GM18511 (cell line): ENCODE results near the gene BMP7.
"Not testable (repeated sequence)": the region's sequence is repeated elsewhere in the genome, so short reads cannot be mapped to it uniquely, and the experiment has no call there.

ENCODE experiments used
- ATAC-seq: cut with Tn5 transposase; IDR thresholded peaks from one replicate; pipeline ENCODE4 v1.9.1; 2021; ENCODE audit warnings: mild to moderate bottlenecking, moderate library complexity; ENCODE audit not compliant: unreplicated experiment

The BMP7 gene

GRCh38 chr20:57288651-57289277 is 22.3 kb upstream of the BMP7 start:
- ATAC-seq: no peak

- no peak for ATAC-seq
These were observed 21.5 kb upstream of the BMP7 start for GRCh38 chr20:57287901-57288300.

GRCh38 chr20:57287007-57287880 is 20.8 kb upstream of the BMP7 start:
- ATAC-seq: no peak

GRCh38 chr20:57283860-57284259 is 17.4 kb upstream of the BMP7 start:
- no peak for ATAC-seq

GRCh38 chr20:57282670-57283361 is 16.4 kb upstream of the BMP7 start:
- no peak for ATAC-seq

- ATAC-seq: no peak
These were observed 15.5 kb upstream of the BMP7 start for GRCh38 chr20:57281900-57282299.

GRCh38 chr20:57280221-57280620 is 13.8 kb upstream of the BMP7 start:
- no peak for ATAC-seq

GRCh38 chr20:57279548-57279947 is 13.1 kb upstream of the BMP7 start:
- not testable (repeated sequence) for ATAC-seq

- ATAC-seq: no peak
These were observed 12.0 kb upstream of the BMP7 start for GRCh38 chr20:57278457-57278856.

- ATAC-seq: no peak
These were observed 11.1 kb upstream of the BMP7 start for GRCh38 chr20:57277398-57278105.

GRCh38 chr20:57276221-57276620 is 9.8 kb upstream of the BMP7 start:
- no peak for ATAC-seq

GRCh38 chr20:57275813-57276212 is 9.4 kb upstream of the BMP7 start:
- ATAC-seq: no peak

- ATAC-seq: no peak
These were observed 8.9 kb upstream of the BMP7 start for GRCh38 chr20:57275334-57275733.

GRCh38 chr20:57274846-57275245 is 8.4 kb upstream of the BMP7 start:
- no peak for ATAC-seq

GRCh38 chr20:57274299-57274698 is 7.9 kb upstream of the BMP7 start:
- no peak for ATAC-seq

GRCh38 chr20:57272883-57273535 is 6.6 kb upstream of the BMP7 start:
- no peak for ATAC-seq

- ATAC-seq: no peak
These were observed 4.0 kb upstream of the BMP7 start for GRCh38 chr20:57270204-57270984.

- ATAC-seq: no peak
These were observed 2.9 kb upstream of the BMP7 start for GRCh38 chr20:57269148-57269984.
